NK-92 (cell line): ENCODE results near the gene PIP5K1B.

Source experiments
- DNase-seq: peaks from one replicate; lab custom pipeline; 2025; ENCODE audit not compliant: unreplicated experiment; lab: John Stamatoyannopoulos, UW

The PIP5K1B gene

GRCh38 chr9:68847765-68848164 is 142.7 kb downstream of the PIP5K1B start:
- no peak for DNase-seq

GRCh38 chr9:68851657-68852056 is 146.6 kb downstream of the PIP5K1B start:
- DNase-seq = no peak

- DNase-seq = no peak
Observed at GRCh38 chr9:68852941-68853340, 147.9 kb downstream of the PIP5K1B start.

GRCh38 chr9:68859347-68859746 is 154.3 kb downstream of the PIP5K1B start:
- no peak for DNase-seq

- DNase-seq = no peak
Observed at GRCh38 chr9:68860419-68860818, 155.4 kb downstream of the PIP5K1B start.

GRCh38 chr9:68861436-68861835 is 156.4 kb downstream of the PIP5K1B start:
- DNase-seq = no peak

- DNase-seq = no peak
Observed at GRCh38 chr9:68867066-68867465, 162.0 kb downstream of the PIP5K1B start.

- no peak for DNase-seq
Observed at GRCh38 chr9:68869022-68869421, 164.0 kb downstream of the PIP5K1B start.

- no peak for DNase-seq
Observed at GRCh38 chr9:68870086-68870485, 165.0 kb downstream of the PIP5K1B start.

- DNase-seq = no peak
Observed at GRCh38 chr9:68871236-68871635, 166.2 kb downstream of the PIP5K1B start.

- DNase-seq = no peak
Observed at GRCh38 chr9:68872026-68872501, 167.0 kb downstream of the PIP5K1B start.

- DNase-seq = no peak
Observed at GRCh38 chr9:68873179-68873578, 168.1 kb downstream of the PIP5K1B start.

- DNase-seq = no peak
Observed at GRCh38 chr9:68876273-68876672, 171.2 kb downstream of the PIP5K1B start.

GRCh38 chr9:68876681-68877080 is 171.6 kb downstream of the PIP5K1B start:
- no peak for DNase-seq

GRCh38 chr9:68877219-68877618 is 172.2 kb downstream of the PIP5K1B start:
- no peak for DNase-seq

- DNase-seq = no peak
Observed at GRCh38 chr9:68878450-68878849, 173.4 kb downstream of the PIP5K1B start.

- DNase-seq = no peak
Observed at GRCh38 chr9:68883224-68883623, 178.2 kb downstream of the PIP5K1B start.

- no peak for DNase-seq
Observed at GRCh38 chr9:68887232-68887631, 182.2 kb downstream of the PIP5K1B start.

- DNase-seq = no peak
Observed at GRCh38 chr9:68894502-68894901, 189.5 kb downstream of the PIP5K1B start.

- DNase-seq = no peak
Observed at GRCh38 chr9:68895741-68896478, 190.9 kb downstream of the PIP5K1B start.

GRCh38 chr9:68896486-68896885 is 191.4 kb downstream of the PIP5K1B start:
- no peak for DNase-seq

GRCh38 chr9:68897577-68898145 is 192.6 kb downstream of the PIP5K1B start:
- no peak for DNase-seq
